Liver (tissue), 9 donors: ENCODE measurements around the gene CTAG1A. TPM values are rescaled to one million over a fixed set of nuclear protein-coding genes. Genes with fewer than 3 reads are reported as not detected.

ENCODE experiments used
- DNase-seq: peaks from one replicate; pipeline ENCODE4 v3.0.0-alpha.2; 2017; ENCODE audit warnings: low spot score
- H3K27ac ChIP-seq, 2 donors: one replicate each; pipeline ENCODE4 v1.7.0; 2013; ENCODE audit warnings: inconsistent platforms in 2 of 2, low read length in 2 of 2, control low read depth in 1 of 2, low read depth in 1 of 2, mild to moderate bottlenecking in 1 of 2
- H3K27me3 ChIP-seq, 4 donors: one replicate each; pipeline versions ENCODE4 v1.6.1 to v1.7.0; 2013; ENCODE audit warnings: low read length in 3 of 4, inconsistent platforms in 1 of 4, mild to moderate bottlenecking in 1 of 4, moderate library complexity in 1 of 4; ENCODE audit not compliant: control insufficient read depth in 4 of 4, insufficient read depth in 4 of 4
- H3K36me3 ChIP-seq, 4 donors: one replicate each; pipeline versions ENCODE4 v1.6.1 to v1.7.0; 2013; ENCODE audit warnings: low read length in 3 of 4, mild to moderate bottlenecking in 3 of 4, low read depth in 1 of 4, moderate library complexity in 1 of 4; ENCODE audit not compliant: control insufficient read depth in 4 of 4, insufficient read depth in 3 of 4
- H3K4me1 ChIP-seq, 4 donors: one replicate each; pipeline versions ENCODE4 v1.6.1 to v1.7.0; 2013; ENCODE audit warnings: low read length in 3 of 4, mild to moderate bottlenecking in 3 of 4, moderate library complexity in 1 of 4; ENCODE audit not compliant: control insufficient read depth in 4 of 4, insufficient read depth in 4 of 4
- H3K4me3 ChIP-seq, 3 donors: one replicate each; pipeline versions ENCODE4 v1.6.1 to v1.7.0; 2013; ENCODE audit warnings: low read length in 3 of 3, control low read depth in 1 of 3, low read depth in 1 of 3, mild to moderate bottlenecking in 1 of 3
- H3K9ac ChIP-seq, 2 donors: one replicate each; pipeline ENCODE4 v1.7.0; 2013; ENCODE audit warnings: low read length in 2 of 2, mild to moderate bottlenecking in 2 of 2, moderate library complexity in 2 of 2, control low read depth in 1 of 2, low read depth in 1 of 2
- H3K9me3 ChIP-seq, 4 donors: one replicate each; pipeline versions ENCODE4 v1.6.1 to v1.7.0; 2013; ENCODE audit warnings: low read length in 3 of 4; ENCODE audit not compliant: control insufficient read depth in 4 of 4
- ATF3 ChIP-seq: IDR thresholded peaks from 2 replicates; pipeline ENCODE4 v1.6.1; 2016; ENCODE audit warnings: antibody characterized with exemption
- CTCF ChIP-seq: fragments of 150-350 bp; IDR thresholded peaks from 2 replicates; pipeline ENCODE4 v1.5.1; 2017; ENCODE audit warnings: improper control_type of control experiment, low read depth, low read length; ENCODE audit not compliant: missing input control
- EGR1 ChIP-seq, 2 donors: IDR thresholded peaks; 2 replicates each; pipeline ENCODE4 v1.6.1; 2016 to 2018; ENCODE audit warnings: antibody characterized with exemption in 2 of 2, low read depth in 2 of 2
- FOXA2 ChIP-seq: IDR thresholded peaks from 2 replicates; pipeline ENCODE4 v1.6.1; 2016; ENCODE audit warnings: antibody characterized with exemption
- HNF4A ChIP-seq, 2 donors: conservative IDR thresholded peaks; 2 replicates each; pipeline ENCODE4 v1.6.1; 2016; ENCODE audit warnings: antibody characterized with exemption in 2 of 2, mild to moderate bottlenecking in 2 of 2
- HNF4G ChIP-seq: IDR thresholded peaks from 2 replicates; pipeline ENCODE4 v1.6.1; 2016; ENCODE audit warnings: antibody characterized with exemption
- JUND ChIP-seq, 2 donors: IDR thresholded peaks; 2 replicates each; pipeline ENCODE4 v1.6.1; 2016; ENCODE audit warnings: antibody characterized with exemption in 2 of 2
- RAD21 ChIP-seq, 2 donors: IDR thresholded peaks; 2 replicates each; pipeline ENCODE4 v1.6.1; 2016; ENCODE audit warnings: antibody characterized with exemption in 2 of 2, mild to moderate bottlenecking in 2 of 2
- REST ChIP-seq: IDR thresholded peaks from 2 replicates; pipeline ENCODE4 v1.6.1; 2016; ENCODE audit warnings: antibody characterized with exemption, mild to moderate bottlenecking
- RXRA ChIP-seq, 2 donors: IDR thresholded peaks; 2 replicates each; pipeline ENCODE4 v1.6.1; 2017 to 2018; ENCODE audit warnings: antibody characterized with exemption in 2 of 2, mild to moderate bottlenecking in 1 of 2
- YY1 ChIP-seq: IDR thresholded peaks from 2 replicates; pipeline ENCODE4 v1.6.1; 2016; ENCODE audit warnings: antibody characterized with exemption, mild to moderate bottlenecking
- WGBS: extraction: QIAGEN DNeasy Blood & Tissue Kit; methylation state at CpG from one replicate; pipeline ENCODE4 v1.1.7; 2013; 5-methylcytosine and 5-hydroxymethylcytosine counted together
- polyA plus RNA-seq, 2 donors: library from polyadenylated mRNA; stranded (reverse) in 1 of 2; unstranded in 1 of 2; fragments of 200-250 nt in 1 of 2; fragments of >200 nt in 1 of 2; fragmentation: Nextera tagmentation in 1 of 2; extraction: Ambion mirVana in 1 of 2; gene quantifications; one replicate each; pipeline versions ENCODE4 v1.2.1 to v1.2.3, GENCODE V29; 2013 to 2015
- total RNA-seq, 2 donors: library from RNA; depleted of rRNA; stranded (reverse); fragments of >200 nt; gene quantifications; one replicate each; pipeline ENCODE4 v1.2.3, GENCODE V29; 2014
- donor health status: healthy.
- donor health status: healthy.
- donor health status: healthy.
- donor health status: healthy.
- donor health status: healthy.

The CTAG1A gene
- total and polyA plus RNA-seq, 4 donors = not detected

- no peak overlapping the region for H3K9ac ChIP-seq
Observed at GRCh38 chrX:154545673-154546274, 39.2 kb upstream of the CTAG1A start.

More at GRCh38 chrX:154545673-154546274, 39.2 kb upstream of the CTAG1A start:
- peak overlapping the region in 1 of 3 donors; percentile 59 for H3K4me3 ChIP-seq
- WGBS = 96% methylated on average over 17 of the region's 17 CpGs
- H3K27ac ChIP-seq = no peak overlapping the region
- H3K27me3 ChIP-seq = no peaks in the 10 kb centered on the region
- TF ChIP-seq RXRA (IDR thresholded peaks at IDR 0.05) (no peak), REST (no peak), HNF4G (no peak), YY1 (no peak), HNF4A (conservative IDR thresholded peaks at IDR 0.05) (no peak), RAD21 (IDR thresholded peaks at IDR 0.05) (no peak), EGR1 (IDR thresholded peaks at IDR 0.05; ENCODE audit: low read depth in 2 of 2) (no peak), ATF3 (no peak), FOXA2 (no peak), JUND (IDR thresholded peaks at IDR 0.05) (no peak), CTCF (no peak)
- no peak for DNase-seq
- peaks cover 1 to 38% (median 24%) of the 10 kb centered on the region in 4 donors for H3K4me1 ChIP-seq
- no peaks in the 10 kb centered on the region for H3K36me3 ChIP-seq
- no peaks in the 10 kb centered on the region for H3K9me3 ChIP-seq
